ENCODE measurements around the gene FBXL13.
A peak's percentile ranks its signal among the peaks of the same experiment; 100 is the strongest.
"Not testable (repeated sequence)": the region's sequence is repeated elsewhere in the genome, so short reads cannot be mapped to it uniquely, and the experiment has no call there.

The FBXL13 gene

GRCh38 chr7:103078226-103078625 is 3.6 kb upstream of the FBXL13 start:
- DNase-seq = not testable (repeated sequence)

- no peak for DNase-seq
Observed at GRCh38 chr7:103077318-103077717, 2.7 kb upstream of the FBXL13 start.

- no peak for DNase-seq
Observed at GRCh38 chr7:103076764-103077163, 2.2 kb upstream of the FBXL13 start.

GRCh38 chr7:103075337-103075918 is 832 bp upstream of the FBXL13 start:
- peak in 1 of 2 experiments; percentile 55 for DNase-seq

GRCh38 chr7:103073989-103074518 is 542 bp downstream of the FBXL13 start:
- DNase-seq = no peak

GRCh38 chr7:103071000-103071399 is 3.6 kb downstream of the FBXL13 start:
- DNase-seq = no peak

GRCh38 chr7:103068414-103069403 is 5.9 kb downstream of the FBXL13 start:
- DNase-seq = no peak

- DNase-seq = peak; percentile 32 to 64
Observed at GRCh38 chr7:103065667-103066066, 8.9 kb downstream of the FBXL13 start.

GRCh38 chr7:103063895-103064294 is 10.7 kb downstream of the FBXL13 start:
- DNase-seq = no peak

- DNase-seq = no peak
Observed at GRCh38 chr7:103059471-103059870, 15.1 kb downstream of the FBXL13 start.

GRCh38 chr7:103058122-103058521 is 16.5 kb downstream of the FBXL13 start:
- no peak for DNase-seq

GRCh38 chr7:103056006-103056405 is 18.6 kb downstream of the FBXL13 start:
- DNase-seq = not testable (repeated sequence)

- DNase-seq = no peak
Observed at GRCh38 chr7:103051519-103051918, 23.1 kb downstream of the FBXL13 start.

GRCh38 chr7:103048833-103049232 is 25.8 kb downstream of the FBXL13 start:
- no peak for DNase-seq

GRCh38 chr7:103041815-103042214 is 32.8 kb downstream of the FBXL13 start:
- not testable (repeated sequence) for DNase-seq

- DNase-seq = not testable (repeated sequence)
Observed at GRCh38 chr7:103037823-103038739, 36.5 kb downstream of the FBXL13 start.

GRCh38 chr7:103037476-103037822 is 37.1 kb downstream of the FBXL13 start:
- DNase-seq = no peak

GRCh38 chr7:103034318-103034717 is 40.3 kb downstream of the FBXL13 start:
- not testable (repeated sequence) for DNase-seq

GRCh38 chr7:103031781-103032180 is 42.8 kb downstream of the FBXL13 start:
- no peak for DNase-seq

GRCh38 chr7:103031024-103031423 is 43.6 kb downstream of the FBXL13 start:
- no peak for DNase-seq

GRCh38 chr7:103025341-103025740 is 49.3 kb downstream of the FBXL13 start:
- DNase-seq = no peak

- DNase-seq = not testable (repeated sequence)
Observed at GRCh38 chr7:103023578-103023977, 51.0 kb downstream of the FBXL13 start.

- DNase-seq = not testable (repeated sequence)
Observed at GRCh38 chr7:103021490-103021889, 53.1 kb downstream of the FBXL13 start.

Measured in NCI-H524 (cell line).